ENCODE data around the gene RBBP8NL. TPM values are rescaled to one million over a fixed set of nuclear protein-coding genes. Genes with fewer than 3 reads are reported as not detected.
A peak's percentile ranks its signal among the peaks of the same experiment; 100 is the strongest.

Gene RBBP8NL
- total and polyA plus RNA-seq, 4 donors: under 0.01 to 0.14 TPM; not detected in 2

DNA sequence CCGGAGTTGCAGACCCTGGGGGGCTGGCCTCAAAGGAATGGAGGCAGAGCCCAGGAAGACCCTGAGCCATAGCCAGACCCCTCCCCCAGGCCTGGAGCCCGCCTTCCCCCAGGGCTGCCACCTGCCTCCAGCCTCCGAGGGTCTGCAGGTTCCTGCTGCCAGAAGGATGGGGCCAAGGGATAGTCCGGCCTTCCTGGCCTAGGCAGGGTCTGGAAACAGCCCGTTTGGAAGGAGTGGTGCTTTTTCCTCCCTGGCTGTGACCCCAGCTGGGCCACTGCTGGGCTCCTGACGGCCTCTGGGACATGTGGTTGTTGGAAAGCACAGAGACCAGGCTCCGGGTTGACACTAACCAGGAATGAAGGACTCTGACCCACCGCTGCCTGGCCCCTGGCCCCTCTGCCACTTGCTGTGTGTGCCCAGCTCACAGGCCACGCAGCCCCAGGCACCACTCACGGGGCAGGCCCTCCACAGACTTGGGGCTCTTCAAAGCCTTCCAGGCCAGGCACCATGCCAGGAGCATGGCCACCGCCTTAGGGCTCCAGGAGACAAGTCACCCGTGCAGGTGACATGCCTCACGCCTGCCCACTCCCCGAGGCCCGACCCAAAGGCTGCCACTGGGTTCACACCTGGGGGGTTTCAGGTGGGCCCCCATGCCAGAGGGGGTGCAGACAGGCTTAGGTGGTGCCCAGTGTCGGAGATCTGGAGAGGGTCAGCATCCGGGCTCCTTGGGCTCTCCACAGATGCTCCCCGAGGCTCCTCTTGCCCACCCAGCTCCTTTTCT lies 56.3 kb downstream of the RBBP8NL start:
- WGBS: 63% methylated on average over 18 of the region's 18 CpGs
- no peak for DNase-seq (ENCODE audit: low spot score)
- no peak overlapping the region for H3K4me3 ChIP-seq (ENCODE audit: low read depth in 1 of 3, low read length in 3 of 3)
- H3K27me3 ChIP-seq (ENCODE audit: control insufficient read depth in 4 of 4, insufficient read depth in 4 of 4, low read length in 3 of 4): no peaks in the 10 kb centered on the region
- peaks cover 34 to 67% (median 44%) of the 10 kb centered on the region in 4 donors for H3K4me1 ChIP-seq (ENCODE audit: control insufficient read depth in 4 of 4, insufficient read depth in 4 of 4, low read length in 3 of 4)
- no peaks in the 10 kb centered on the region for H3K36me3 ChIP-seq (ENCODE audit: control insufficient read depth in 4 of 4, insufficient read depth in 3 of 4, low read depth in 1 of 4, low read length in 3 of 4)
- peak overlapping the region; percentile 55 to 57 for H3K27ac ChIP-seq (ENCODE audit: low read depth in 1 of 2, low read length in 2 of 2)
- H3K9ac ChIP-seq (ENCODE audit: low read depth in 1 of 2, low read length in 2 of 2): no peak overlapping the region
- TF ChIP-seq FOXA2 (IDR thresholded peaks at IDR 0.05) (peak; percentile 16), RAD21 (IDR thresholded peaks at IDR 0.05) (no peak), JUND (IDR thresholded peaks at IDR 0.05) (peak in 1 of 2 donors; percentile 8), GABPA (IDR thresholded peaks at IDR 0.05 in 1 of 2, conservative IDR thresholded peaks at IDR 0.05 in 1 of 2) (peak in 1 of 2 donors; percentile 20), ATF3 (IDR thresholded peaks at IDR 0.05) (no peak), EGR1 (IDR thresholded peaks at IDR 0.05; ENCODE audit: low read depth in 2 of 2) (no peak), HNF4G (IDR thresholded peaks at IDR 0.05) (no peak), HNF4A (conservative IDR thresholded peaks at IDR 0.05) (peak in 1 of 2 donors; percentile 96), RXRA (IDR thresholded peaks at IDR 0.05) (peak in 1 of 2 donors; percentile 82), TAF1 (conservative IDR thresholded peaks at IDR 0.05) (no peak)
- TF ChIP-seq, protein P1, sequence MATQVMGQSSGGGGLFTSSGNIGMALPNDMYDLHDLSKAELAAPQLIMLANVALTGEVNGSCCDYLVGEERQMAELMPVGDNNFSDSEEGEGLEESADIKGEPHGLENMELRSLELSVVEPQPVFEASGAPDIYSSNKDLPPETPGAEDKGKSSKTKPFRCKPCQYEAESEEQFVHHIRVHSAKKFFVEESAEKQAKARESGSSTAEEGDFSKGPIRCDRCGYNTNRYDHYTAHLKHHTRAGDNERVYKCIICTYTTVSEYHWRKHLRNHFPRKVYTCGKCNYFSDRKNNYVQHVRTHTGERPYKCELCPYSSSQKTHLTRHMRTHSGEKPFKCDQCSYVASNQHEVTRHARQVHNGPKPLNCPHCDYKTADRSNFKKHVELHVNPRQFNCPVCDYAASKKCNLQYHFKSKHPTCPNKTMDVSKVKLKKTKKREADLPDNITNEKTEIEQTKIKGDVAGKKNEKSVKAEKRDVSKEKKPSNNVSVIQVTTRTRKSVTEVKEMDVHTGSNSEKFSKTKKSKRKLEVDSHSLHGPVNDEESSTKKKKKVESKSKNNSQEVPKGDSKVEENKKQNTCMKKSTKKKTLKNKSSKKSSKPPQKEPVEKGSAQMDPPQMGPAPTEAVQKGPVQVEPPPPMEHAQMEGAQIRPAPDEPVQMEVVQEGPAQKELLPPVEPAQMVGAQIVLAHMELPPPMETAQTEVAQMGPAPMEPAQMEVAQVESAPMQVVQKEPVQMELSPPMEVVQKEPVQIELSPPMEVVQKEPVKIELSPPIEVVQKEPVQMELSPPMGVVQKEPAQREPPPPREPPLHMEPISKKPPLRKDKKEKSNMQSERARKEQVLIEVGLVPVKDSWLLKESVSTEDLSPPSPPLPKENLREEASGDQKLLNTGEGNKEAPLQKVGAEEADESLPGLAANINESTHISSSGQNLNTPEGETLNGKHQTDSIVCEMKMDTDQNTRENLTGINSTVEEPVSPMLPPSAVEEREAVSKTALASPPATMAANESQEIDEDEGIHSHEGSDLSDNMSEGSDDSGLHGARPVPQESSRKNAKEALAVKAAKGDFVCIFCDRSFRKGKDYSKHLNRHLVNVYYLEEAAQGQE (IDR thresholded peaks at IDR 0.05): peak; percentile 28
- TF ChIP-seq, protein P2, sequence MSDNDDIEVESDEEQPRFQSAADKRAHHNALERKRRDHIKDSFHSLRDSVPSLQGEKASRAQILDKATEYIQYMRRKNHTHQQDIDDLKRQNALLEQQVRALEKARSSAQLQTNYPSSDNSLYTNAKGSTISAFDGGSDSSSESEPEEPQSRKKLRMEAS (IDR thresholded peaks at IDR 0.05): no peak
- no peaks in the 10 kb centered on the region for H3K9me3 ChIP-seq (ENCODE audit: control insufficient read depth in 4 of 4, low read length in 3 of 4)

DNA sequence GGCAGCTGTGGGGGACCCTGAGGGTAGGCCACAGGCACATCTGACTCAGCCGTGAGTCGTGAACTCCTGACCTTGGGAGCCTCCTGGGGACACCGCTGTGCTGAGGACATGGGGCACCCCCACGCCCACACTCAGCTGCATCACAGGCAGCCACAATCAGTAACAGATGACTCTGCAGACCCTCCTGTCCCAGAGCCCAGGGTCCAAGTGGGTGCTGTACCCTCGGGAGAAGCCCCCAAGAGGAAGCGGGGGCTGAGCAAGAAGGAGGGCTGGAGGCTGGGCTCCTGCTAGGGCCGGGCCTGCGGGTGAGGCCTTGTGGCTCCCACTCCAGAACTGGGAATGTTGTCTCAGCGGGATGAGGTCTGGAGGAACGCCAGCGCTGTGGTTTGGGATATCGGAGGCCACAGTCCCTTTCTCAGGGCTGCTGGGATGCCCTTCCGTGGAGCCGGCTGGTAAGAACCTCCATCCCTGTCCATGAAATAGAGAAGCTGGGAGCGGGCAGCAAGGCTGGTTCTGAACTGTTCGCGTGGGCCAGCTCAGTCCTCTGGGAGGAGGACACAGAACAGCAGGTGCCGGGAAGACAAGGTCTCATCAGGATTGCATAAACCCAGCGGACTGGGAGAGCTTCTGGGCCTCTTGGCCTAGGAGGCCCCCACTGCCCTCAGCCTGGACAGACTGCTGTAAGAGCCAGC lies 57.1 kb downstream of the RBBP8NL start:
- Histone ChIP-seq H3K9ac (ENCODE audit: low read depth in 1 of 2, low read length in 2 of 2) (no peak overlapping the region), H3K4me3 (ENCODE audit: low read depth in 1 of 3, low read length in 3 of 3) (no peak overlapping the region), H3K36me3 (ENCODE audit: control insufficient read depth in 4 of 4, insufficient read depth in 3 of 4, low read depth in 1 of 4, low read length in 3 of 4) (no peaks in the 10 kb centered on the region), H3K27ac (ENCODE audit: low read depth in 1 of 2, low read length in 2 of 2) (peak overlapping the region; percentile 57 to 67), H3K4me1 (ENCODE audit: control insufficient read depth in 4 of 4, insufficient read depth in 4 of 4, low read length in 3 of 4) (peaks cover 38 to 66% (median 44%) of the 10 kb centered on the region in 4 donors), H3K9me3 (ENCODE audit: control insufficient read depth in 4 of 4, low read length in 3 of 4) (no peaks in the 10 kb centered on the region), H3K27me3 (ENCODE audit: control insufficient read depth in 4 of 4, insufficient read depth in 4 of 4, low read length in 3 of 4) (no peaks in the 10 kb centered on the region)
- 58% methylated on average over 19 of the region's 19 CpGs for WGBS
- TF ChIP-seq JUND (IDR thresholded peaks at IDR 0.05) (no peak), FOXA1 (IDR thresholded peaks at IDR 0.05) (no peak), RXRA (IDR thresholded peaks at IDR 0.05) (no peak), YY1 (IDR thresholded peaks at IDR 0.05) (no peak), SP1 (IDR thresholded peaks at IDR 0.05) (no peak), FOXA2 (IDR thresholded peaks at IDR 0.05) (no peak), GABPA (IDR thresholded peaks at IDR 0.05 in 1 of 2, conservative IDR thresholded peaks at IDR 0.05 in 1 of 2) (no peak), HNF4A (conservative IDR thresholded peaks at IDR 0.05) (no peak), RAD21 (IDR thresholded peaks at IDR 0.05) (no peak), HNF4G (IDR thresholded peaks at IDR 0.05) (no peak), ATF3 (IDR thresholded peaks at IDR 0.05) (no peak), ZBTB33 (IDR thresholded peaks at IDR 0.05) (no peak), TAF1 (conservative IDR thresholded peaks at IDR 0.05) (no peak)
- TF ChIP-seq, protein P1 (IDR thresholded peaks at IDR 0.05): no peak
- TF ChIP-seq, protein P2 (IDR thresholded peaks at IDR 0.05): no peak
- DNase-seq (ENCODE audit: low spot score): no peak
